GM19395 (cell line): ENCODE data around the gene PLCB4.

Experiments
- ATAC-seq: cut with Tn5 transposase; IDR thresholded peaks from one replicate; pipeline ENCODE4 v1.9.1; 2021; ENCODE audit warnings: mild to moderate bottlenecking, moderate library complexity; ENCODE audit not compliant: unreplicated experiment

PLCB4 gene

GRCh38 chr20:9256393-9256792 is 187.5 kb downstream of the PLCB4 start:
- no peak for ATAC-seq

DNA sequence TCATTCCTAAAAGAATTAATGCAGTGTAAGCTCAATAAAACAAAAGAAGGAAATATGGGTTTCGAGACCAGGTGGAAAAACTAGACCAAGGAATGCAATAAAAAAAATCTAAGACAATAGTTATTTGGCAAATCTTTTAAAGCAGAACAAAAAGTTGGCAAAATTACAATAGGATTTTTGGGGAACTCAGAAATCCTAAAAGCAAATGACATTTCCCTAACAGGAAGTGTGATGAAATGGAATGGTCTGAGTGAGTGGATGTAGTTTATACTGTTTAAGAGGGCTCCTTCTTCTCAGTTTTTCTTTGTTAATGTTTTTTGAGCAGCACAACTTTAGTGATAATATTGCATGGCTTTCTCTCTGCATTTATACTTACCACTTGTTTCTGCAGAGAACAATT is 190.0 kb downstream of the PLCB4 start:
- no peak for ATAC-seq

DNA sequence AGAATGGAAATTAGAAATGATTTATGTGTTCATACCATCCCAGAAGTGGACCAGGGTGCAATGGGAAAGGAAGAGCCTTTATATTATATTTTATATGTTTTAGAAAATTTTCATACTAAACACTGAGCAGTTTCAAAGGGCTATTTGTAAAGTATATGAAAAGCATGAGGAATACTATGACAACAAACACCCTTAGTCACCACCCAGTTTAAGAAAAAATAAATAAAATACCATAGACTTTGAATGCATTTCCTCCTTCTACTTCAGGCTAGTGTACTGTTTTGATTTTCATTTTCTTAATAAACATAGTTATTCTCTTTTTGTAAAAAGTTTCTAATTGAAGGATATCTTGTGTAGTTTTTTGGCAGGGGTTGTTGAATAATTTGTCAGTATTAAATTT is 191.1 kb downstream of the PLCB4 start:
- ATAC-seq = no peak

DNA sequence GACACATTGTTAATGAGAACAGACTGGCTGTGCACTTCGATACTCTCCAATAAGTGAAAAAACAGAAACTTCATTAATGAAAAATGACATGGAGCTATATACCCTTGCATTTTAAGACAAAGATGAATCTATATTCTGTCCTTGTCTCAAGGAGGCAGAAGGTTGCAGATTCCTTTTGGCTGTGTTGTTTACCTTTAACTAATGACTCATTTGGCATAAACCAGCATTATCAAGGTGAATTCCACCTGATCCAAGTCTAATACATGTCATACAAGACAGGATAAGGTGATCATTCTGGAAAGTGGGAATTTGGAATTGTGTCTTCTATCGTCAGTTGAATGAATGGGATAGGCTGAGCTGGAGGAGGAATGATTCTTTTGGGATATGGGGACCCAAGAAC is 192.9 kb downstream of the PLCB4 start:
- ATAC-seq = no peak

GRCh38 chr20:9262653-9263194 is 193.8 kb downstream of the PLCB4 start:
- ATAC-seq = no peak

- ATAC-seq = no peak
Observed at GRCh38 chr20:9269280-9269971, 200.5 kb downstream of the PLCB4 start.

GRCh38 chr20:9270831-9271230 is 201.9 kb downstream of the PLCB4 start:
- no peak for ATAC-seq

- no peak for ATAC-seq
Observed at GRCh38 chr20:9276966-9277468, 208.1 kb downstream of the PLCB4 start.

DNA sequence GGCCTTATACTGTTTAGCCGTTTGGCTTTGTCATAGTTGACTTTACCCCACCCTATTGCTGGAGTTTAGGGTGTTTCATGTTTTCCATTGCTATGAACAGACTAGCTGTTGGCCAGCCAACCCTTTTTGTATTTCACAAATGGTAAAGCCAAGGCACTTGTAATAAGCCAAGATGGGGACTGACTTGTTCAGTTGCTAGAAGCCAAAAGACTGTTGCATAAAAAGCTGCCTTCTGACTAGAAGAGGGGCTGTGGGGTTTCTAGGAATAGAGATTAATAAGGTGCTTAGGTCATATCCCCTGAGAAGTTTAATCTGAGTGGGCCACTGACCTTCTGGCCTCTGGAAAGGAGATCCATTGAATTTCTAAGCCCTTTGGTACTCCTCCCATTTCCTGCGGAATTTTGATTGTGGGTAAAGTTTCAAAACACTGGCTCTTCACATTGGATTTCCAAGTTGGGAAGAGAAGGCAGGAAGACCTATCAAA is 211.1 kb downstream of the PLCB4 start:
- ATAC-seq = no peak

DNA sequence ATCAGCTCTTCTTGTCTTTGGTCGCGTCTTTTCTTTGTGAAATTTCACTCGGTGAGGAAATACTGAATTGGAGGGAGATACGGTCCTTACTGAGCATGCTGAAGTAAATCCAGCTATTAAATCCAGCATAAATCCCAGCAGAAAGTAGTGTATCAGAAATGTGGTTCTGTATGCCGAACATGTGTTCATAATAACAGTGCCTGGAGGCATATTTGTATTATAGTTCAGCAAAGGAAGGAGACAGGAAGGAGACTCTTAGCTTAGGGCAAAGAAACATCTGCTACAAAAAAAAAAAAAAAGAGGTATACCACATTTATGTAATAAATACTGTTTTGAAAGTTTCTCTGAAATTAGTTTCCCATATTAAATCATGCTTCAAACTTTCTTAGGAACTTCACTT is 211.8 kb downstream of the PLCB4 start:
- ATAC-seq = no peak

- ATAC-seq = no peak
Observed at GRCh38 chr20:9281803-9282202, 212.9 kb downstream of the PLCB4 start.

- no peak for ATAC-seq
Observed at GRCh38 chr20:9285617-9286016, 216.7 kb downstream of the PLCB4 start.

DNA sequence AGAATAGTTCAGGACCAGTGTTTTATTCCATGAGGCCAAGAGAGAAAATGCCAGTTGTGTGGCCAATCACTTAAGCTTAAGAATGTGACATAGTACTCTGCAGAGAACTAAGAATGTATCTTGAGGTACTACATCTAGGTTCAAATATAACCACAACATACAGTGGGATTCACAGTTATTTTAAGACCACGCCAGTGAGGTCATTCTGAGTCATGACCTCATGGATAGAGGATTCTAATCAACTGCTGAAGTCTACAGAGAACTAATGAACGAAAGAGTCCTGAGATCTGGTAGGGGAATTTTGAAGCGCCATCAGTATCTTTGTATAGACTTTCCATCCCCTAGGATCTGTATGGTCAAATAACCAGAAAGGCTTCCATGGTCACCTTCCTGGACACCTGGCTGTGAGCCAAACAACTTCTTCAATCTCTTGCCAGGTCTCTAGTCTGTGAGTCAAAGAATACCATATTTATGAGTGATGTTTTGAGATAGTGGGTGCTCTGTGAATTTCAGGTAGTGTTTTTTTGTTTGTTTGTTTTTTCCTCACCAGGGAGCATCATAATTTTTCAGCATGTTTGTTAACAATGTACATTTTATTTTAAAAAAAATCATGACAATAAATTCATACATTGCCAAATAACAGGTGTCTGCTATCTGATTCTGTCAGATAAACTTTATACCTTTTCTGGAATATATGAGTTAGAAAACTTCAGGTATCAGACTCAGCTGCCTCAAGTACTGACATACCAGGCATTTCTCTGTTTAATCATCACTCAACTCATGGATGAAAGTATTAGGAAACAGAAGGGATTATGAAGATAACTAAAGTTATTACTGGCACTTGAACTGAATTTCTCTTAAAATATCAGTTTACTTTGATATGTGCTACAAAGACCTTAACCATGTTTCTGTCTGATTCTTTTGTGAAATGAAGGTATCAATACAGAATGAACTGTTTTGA is 217.9 kb downstream of the PLCB4 start:
- no peak for ATAC-seq

GRCh38 chr20:9287826-9288225 is 218.9 kb downstream of the PLCB4 start:
- no peak for ATAC-seq

- no peak for ATAC-seq
Observed at GRCh38 chr20:9290331-9290730, 221.4 kb downstream of the PLCB4 start.

DNA sequence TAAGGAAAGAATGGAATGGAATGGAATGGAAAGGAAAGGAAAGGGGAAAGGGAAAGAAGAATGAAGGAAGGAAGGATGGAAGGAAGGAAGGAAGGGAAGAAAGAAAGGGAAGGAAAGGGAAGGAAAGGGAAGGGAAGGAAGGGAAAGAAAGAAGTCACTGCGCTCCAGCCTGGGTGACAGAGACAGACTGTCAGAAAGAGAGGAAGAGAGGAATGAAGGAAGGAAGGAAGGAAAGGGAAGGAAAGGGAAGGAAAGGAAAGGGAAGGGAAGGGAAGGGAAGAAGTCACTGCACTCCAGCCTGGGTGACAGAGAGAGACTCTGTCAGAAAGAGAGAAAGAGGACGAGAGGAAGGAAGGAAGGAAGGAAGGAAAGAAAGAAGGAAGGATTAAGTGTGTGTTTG is 224.3 kb downstream of the PLCB4 start:
- ATAC-seq = no peak

DNA sequence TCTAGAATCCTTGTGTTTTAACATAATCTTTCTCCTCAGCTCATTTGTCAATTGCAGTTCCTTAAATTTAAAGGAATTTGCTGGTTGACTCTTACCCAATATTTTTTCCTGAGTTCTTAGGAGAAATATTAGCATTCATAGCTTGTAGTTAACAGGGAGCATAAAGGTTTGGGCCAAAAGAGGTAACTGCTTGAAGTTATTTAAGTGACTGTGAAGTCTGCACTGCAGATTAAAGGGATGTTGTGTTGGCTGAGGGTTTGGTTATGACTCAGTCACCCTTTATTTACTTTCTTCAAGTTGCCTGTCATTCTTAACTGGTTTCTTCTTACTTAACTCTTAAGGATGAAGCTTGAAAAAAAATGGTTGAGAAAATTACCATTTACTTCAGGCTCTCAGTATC is 225.2 kb downstream of the PLCB4 start:
- no peak for ATAC-seq

GRCh38 chr20:9298906-9299305 is 230.0 kb downstream of the PLCB4 start:
- no peak for ATAC-seq

DNA sequence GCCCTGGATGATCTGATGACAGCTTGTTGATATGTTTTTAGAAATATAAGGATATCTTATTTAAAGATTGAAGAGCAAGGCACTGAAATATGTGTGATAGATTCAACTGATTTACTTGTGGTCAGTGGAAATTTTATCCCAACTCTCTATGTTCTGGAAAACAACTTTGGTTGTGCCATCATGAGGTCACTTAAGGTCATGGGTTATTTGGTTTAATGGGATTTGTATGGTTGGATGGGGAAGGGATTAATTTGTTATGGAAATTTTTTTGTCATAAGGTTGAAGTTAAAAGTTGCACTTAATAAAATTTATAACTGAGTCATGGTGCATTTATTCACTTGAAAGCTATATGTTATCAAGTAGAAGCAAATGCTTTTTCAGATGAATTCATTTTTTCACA is 231.2 kb downstream of the PLCB4 start:
- ATAC-seq = no peak

GRCh38 chr20:9300534-9300933 is 231.6 kb downstream of the PLCB4 start:
- no peak for ATAC-seq
